Measurements from ENCODE around the gene KRTAP4-5.
"Not testable (repeated sequence)": the region's sequence is repeated elsewhere in the genome, so short reads cannot be mapped to it uniquely, and the experiment has no call there.

KRTAP4-5 gene

DNA sequence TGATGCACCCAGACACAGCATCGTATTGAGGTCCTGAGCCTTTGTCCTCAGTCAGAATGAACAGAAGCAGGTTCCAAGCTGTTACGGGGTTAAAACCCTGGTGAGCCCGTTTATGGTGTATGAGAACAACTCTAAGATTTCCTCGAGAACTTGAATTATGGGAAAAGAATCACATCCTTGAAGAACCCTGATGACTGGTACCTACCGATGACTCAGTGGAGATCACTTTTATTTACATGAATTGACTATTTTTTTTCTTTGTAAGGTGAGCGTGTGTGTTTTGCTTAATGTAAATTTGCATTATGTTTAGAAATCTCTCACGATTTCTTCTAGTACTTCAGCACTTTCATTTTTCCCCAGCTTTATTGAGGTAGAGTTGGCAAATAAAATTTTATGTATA lies 14.2 kb upstream of the KRTAP4-5 start:
- H3K4me3 ChIP-seq (ENCODE audit: low read length) = no peak overlapping the region
- TF ChIP-seq ZNF274 (IDR thresholded peaks at IDR 0.05; ENCODE audit: low read depth, low read length) = no peak

- H3K4me3 ChIP-seq (ENCODE audit: low read length) = no peak within 1 kb of the TSS
- no peak for TF ChIP-seq ZNF274 (IDR thresholded peaks at IDR 0.05; ENCODE audit: low read depth, low read length)
These were observed 11.0 kb upstream of the KRTAP4-5 start, which contains the start of gene KRTAP4-4 for GRCh38 chr17:41160648-41161047. TSS of gene KRTAP4-4 (minus strand) at chr17:41160748. CDS start at chr17:41160691, 57 bp downstream.

GRCh38 chr17:41160190-41160589 lies 10.6 kb upstream of the KRTAP4-5 start:
- not testable (repeated sequence) for H3K4me3 ChIP-seq (ENCODE audit: low read length)

- no peak for TF ChIP-seq ZNF274 (IDR thresholded peaks at IDR 0.05; ENCODE audit: low read depth, low read length)
- H3K4me3 ChIP-seq (ENCODE audit: low read length) = no peak overlapping the region
These were observed 4.2 kb upstream of the KRTAP4-5 start for GRCh38 chr17:41153856-41154255.

- H3K4me3 ChIP-seq (ENCODE audit: low read length) = no peak overlapping the region
- TF ChIP-seq ZNF274 (IDR thresholded peaks at IDR 0.05; ENCODE audit: low read depth, low read length) = no peak
These were observed 1.9 kb upstream of the KRTAP4-5 start for GRCh38 chr17:41151525-41151924.

GRCh38 chr17:41150026-41150425 lies 401 bp upstream of the KRTAP4-5 start:
- TF ChIP-seq ZNF274 (IDR thresholded peaks at IDR 0.05; ENCODE audit: low read depth, low read length) = no peak

DNA sequence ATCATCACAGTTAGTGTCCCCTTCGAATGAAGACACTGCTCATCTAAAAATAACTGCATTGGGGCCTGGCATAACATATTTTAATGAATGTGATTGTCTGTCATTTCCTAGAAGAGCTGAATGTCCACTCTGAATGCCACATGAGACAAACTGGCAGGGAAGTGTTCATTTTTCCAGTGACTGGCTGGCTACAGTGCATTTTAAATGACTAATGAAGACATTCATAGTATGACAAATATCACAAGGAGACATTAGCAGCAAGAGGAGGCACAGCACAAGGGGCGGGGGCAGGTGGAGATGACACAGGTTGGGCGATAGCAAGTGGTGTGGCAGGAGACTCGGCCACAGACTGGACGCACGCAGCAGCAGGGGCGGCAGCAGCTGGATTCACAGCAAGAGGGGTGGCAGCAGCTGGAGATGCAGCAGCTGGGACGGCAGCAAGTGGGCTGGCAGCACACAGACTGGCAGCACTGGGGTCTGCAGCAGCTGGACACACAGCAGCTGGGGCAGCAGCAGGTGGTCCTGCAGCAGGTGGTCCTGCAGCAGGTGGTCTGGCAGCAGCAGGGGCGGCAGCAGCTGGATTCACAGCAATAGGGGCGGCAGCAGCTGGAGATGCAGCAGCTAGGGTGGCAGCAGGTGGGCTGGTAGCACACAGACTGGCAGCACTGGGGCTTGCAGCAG lies 514 bp downstream of the KRTAP4-5 start:
- H3K4me3 ChIP-seq (ENCODE audit: low read length) = not testable (repeated sequence)

More at GRCh38 chr17:41150026-41150425, 401 bp upstream of the KRTAP4-5 start:
- no peak overlapping the region for H3K4me3 ChIP-seq (ENCODE audit: low read length)

- TF ChIP-seq ZNF274 (IDR thresholded peaks at IDR 0.05; ENCODE audit: low read depth, low read length) = no peak
These were observed 2.0 kb downstream of the KRTAP4-5 start for GRCh38 chr17:41147531-41148204.

DNA sequence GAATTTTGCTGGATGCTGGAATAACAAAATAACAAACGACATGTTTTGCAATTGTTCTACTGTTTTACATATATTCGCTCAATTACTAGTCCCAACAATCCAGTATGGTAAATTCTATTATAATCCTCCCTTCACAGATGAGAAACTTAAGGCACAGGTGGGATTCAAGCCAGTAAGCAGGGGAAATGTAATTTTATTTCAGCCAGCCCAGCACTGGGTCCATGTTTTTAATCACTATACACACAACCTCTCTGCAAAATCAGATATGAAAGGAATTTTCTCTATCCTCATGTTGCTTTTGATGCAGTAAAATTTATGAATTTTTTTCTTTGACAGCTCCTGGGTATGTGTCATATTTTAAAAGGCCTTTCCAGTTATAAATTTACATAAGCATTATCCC lies 4.4 kb downstream of the KRTAP4-5 start:
- no peak for TF ChIP-seq ZNF274 (IDR thresholded peaks at IDR 0.05; ENCODE audit: low read depth, low read length)
- H3K4me3 ChIP-seq (ENCODE audit: low read length) = no peak overlapping the region

More at GRCh38 chr17:41147531-41148204, 2.0 kb downstream of the KRTAP4-5 start:
- H3K4me3 ChIP-seq (ENCODE audit: low read length) = no peak overlapping the region

DNA sequence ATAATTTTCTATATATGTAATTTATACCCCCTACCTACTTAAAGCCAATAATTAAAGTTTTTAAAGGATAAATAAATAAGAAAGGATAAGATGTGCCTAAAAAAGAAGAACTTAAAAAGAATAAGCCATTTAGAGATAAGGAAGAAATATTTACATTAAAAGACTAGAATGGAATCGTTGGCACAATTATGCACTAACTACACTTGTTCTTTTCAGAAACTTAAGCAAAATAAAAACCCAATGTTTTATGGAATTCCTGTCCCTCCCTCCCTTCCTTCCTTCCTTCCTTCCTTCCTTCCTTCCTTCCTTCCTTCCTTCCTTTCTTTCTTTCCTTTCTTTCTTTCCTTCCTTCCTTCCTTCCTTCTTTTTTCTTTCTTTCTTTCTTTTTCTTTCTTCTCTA lies 4.8 kb downstream of the KRTAP4-5 start:
- no peak for TF ChIP-seq ZNF274 (IDR thresholded peaks at IDR 0.05; ENCODE audit: low read depth, low read length)
- no peak overlapping the region for H3K4me3 ChIP-seq (ENCODE audit: low read length)

- H3K4me3 ChIP-seq (ENCODE audit: low read length) = no peak overlapping the region
- no peak for TF ChIP-seq ZNF274 (IDR thresholded peaks at IDR 0.05; ENCODE audit: low read depth, low read length)
These were observed 8.3 kb downstream of the KRTAP4-5 start for GRCh38 chr17:41141361-41141760.

GRCh38 chr17:41140360-41141131 lies 9.1 kb downstream of the KRTAP4-5 start, which contains the start of gene KRTAP4-6:
TSS of gene KRTAP4-6 (minus strand) at chr17:41140544. CDS start at chr17:41140487, 57 bp downstream.
- H3K4me3 ChIP-seq (ENCODE audit: low read length) = no peak within 1 kb of the TSS
- no peak for TF ChIP-seq ZNF274 (IDR thresholded peaks at IDR 0.05; ENCODE audit: low read depth, low read length)

- H3K4me3 ChIP-seq (ENCODE audit: low read length) = not testable (repeated sequence)
These were observed 9.8 kb downstream of the KRTAP4-5 start for GRCh38 chr17:41139865-41140264.

DNA sequence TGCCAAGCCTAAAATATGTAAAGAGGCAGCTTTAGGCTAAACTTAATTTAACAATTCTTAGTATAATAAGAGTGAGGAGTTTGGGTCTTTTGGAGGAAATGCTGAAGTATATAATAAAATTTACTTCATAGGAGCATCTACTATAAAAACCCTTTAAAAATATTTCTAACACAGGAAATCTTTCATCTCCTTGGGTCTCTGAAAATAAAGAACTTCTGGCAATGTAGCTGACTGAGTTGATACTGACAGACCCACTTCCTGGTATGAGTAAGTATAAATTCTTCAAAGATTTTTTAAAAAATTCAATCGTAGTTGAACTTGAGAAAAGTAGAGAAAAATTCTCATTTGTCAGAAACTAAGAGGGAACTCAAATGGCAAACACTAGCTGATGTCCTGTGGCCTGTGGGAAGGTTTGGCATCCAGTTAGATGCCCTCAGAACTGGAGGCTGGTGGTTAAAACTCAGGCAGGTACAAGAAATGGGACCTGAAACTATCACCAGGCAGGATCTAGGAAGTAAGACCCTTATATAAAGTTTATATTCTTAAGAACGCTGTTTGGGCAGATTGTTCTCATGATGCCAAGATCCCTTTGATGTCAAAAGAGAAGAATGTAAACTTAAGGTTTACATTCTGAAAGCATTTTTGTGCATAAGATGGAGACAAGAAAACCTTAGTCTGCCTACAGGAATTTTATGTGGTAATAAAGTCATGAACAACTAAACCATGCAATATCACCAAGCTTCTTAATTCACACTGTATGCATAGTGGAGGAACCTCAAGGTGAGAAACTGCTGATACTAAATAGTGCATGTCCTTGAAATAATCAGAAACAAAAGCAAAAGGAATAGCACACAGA lies 15.5 kb downstream of the KRTAP4-5 start:
- TF ChIP-seq ZNF274 (IDR thresholded peaks at IDR 0.05; ENCODE audit: low read depth, low read length) = no peak
- no peak overlapping the region for H3K4me3 ChIP-seq (ENCODE audit: low read length)

All from GM08714 (cell line).